GM18868 (cell line): Measurements from ENCODE around the gene PLA2G2A.

ENCODE experiments used
- ATAC-seq: cut with Tn5 transposase; IDR thresholded peaks from one replicate; pipeline ENCODE4 v1.9.1; 2021; ENCODE audit warnings: mild to moderate bottlenecking, moderate library complexity; ENCODE audit not compliant: unreplicated experiment

PLA2G2A gene

DNA sequence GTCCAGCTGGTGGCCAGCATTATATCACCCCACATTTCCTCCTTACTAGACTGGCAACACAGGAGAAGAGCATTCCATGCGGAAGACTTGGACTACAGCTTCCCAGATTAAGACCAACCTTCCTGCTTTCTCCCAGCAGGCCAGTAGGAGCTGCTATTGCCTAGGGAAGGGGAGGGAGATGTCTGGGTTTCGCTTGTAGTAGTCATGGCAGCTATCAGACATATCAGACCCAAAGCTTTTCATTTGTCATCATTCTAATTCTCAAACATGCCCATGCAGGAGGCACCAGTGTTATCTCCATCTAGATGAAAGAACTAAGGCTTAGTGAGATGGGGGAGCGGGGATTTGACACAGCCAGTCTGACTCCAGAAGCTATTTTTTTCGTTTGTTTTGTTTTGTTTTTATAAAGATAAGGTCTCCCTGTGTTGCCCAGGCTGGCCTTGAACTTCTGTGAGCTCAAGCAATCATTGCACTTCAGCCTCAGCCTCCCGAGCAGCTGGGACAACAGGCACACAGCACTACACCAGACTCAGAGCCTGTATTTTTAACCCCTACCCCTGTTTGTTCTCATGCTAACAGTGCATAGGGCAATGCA lies 4.5 kb downstream of the PLA2G2A start:
- no peak for ATAC-seq

DNA sequence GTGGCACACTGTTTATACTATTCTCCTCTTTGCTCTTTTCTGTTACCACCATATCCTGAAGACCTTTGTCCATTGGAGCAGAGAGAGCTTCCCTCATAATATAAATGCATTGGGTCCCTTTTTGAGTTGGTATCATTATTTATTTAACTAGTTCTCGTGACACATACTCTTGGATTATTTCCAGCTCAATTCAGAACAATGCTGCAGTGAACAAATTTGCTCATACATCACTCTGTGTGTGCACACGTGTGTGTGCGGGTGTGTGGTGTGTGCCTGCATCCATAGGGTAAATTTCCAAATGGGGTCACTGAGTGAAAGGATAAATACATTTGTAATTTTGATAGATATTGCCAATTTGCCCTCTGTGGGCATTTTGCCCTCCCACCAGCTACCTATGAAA lies 5.8 kb downstream of the PLA2G2A start:
- no peak for ATAC-seq

- no peak for ATAC-seq
These were observed 7.8 kb downstream of the PLA2G2A start for GRCh38 chr1:19971664-19972063.

DNA sequence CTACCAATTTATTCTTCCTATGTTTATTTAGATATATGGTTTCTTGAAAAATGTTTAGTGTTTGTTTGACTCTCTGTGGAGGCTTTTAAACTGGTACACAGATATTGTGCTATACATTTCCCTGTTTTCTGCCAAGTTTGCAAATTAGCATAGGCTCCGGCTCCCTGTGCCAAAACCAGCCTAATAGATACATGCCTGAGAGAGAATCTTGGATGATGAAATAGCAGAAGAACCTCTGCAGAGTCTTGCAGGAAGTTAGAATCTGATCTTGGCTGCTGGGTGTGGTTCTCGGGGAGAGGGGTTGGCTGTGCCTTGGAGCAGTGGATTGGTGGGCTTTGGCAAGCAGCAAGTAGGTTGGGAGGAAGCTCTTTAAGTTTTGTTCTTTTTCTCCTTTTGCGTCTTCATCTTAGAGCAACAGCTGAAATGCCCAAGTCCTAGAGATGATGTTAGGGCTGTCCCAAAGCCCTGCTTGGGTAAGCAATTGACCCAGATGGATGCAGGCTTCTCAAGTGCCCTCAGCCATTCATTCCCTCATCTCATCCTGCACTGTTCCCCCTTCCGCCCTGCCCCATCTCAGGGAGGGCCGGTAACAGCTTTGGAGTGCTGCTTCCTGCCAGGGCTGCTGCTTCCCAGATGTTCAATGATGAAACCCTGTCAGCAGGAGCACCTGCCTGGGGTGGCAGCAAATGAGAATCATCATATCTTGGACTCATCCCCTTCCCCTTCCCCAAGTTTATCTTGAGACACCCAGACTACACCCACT lies 9.3 kb downstream of the PLA2G2A start:
- ATAC-seq, result no peak

DNA sequence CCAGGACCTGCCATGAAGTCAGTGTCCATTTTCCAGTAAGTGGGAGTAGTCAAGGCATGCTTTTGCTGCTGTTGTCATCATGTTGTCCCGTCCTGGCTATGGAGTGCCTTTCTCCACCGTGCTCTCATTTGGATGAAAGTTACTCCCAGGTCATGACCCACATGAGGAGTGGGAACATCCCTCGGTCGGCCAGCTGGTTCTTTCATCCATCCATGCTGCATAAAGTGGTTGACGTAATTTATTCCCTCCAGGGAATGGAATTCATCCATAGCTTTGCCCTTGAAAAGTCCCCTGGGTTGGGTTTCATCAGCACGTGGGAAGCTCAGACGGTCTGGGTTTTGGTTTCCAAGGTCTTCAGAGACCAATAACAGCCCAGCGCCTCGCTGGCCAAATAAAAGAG lies 11.6 kb downstream of the PLA2G2A start:
- no peak for ATAC-seq

DNA sequence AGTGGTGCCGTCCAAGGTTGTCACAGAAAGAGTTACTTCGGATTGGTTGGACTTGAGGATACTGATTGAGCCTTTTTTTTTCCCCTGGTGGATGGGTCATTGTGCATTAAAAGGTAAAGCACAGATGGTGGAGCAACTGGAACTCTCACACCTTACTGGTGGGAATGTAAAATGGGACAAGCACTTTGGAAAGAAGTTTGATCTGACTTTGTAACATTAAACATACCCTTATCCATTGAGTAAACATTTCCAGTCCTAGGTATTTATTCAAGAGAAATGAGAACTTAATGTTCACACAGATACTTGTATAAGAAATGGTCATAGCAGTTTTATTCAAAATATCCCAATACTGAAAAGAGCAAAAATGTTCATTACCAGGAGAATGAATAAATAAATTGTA lies 14.9 kb downstream of the PLA2G2A start:
- no peak for ATAC-seq

DNA sequence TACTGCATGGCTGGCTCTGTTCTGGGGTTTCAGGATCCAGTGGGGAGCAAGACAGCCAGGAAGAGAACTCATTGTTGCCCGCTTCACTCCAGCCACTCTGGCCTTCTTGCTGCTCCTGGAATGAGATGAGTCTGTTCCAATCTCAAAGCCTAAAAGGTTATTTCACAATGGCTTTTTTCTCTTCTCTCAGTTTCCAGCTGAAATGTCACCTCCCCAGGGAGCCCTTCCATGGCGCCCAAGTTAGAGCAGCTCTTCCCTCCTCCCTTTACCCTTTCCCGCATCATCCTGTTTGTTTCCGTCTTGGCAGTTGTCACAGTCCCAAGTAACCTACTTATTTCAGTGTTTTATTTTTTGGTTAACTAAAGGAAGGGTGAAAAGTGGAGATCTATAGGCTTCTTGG lies 15.8 kb downstream of the PLA2G2A start:
- ATAC-seq, result no peak

- no peak for ATAC-seq
These were observed 18.8 kb downstream of the PLA2G2A start for GRCh38 chr1:19960591-19960990.

DNA sequence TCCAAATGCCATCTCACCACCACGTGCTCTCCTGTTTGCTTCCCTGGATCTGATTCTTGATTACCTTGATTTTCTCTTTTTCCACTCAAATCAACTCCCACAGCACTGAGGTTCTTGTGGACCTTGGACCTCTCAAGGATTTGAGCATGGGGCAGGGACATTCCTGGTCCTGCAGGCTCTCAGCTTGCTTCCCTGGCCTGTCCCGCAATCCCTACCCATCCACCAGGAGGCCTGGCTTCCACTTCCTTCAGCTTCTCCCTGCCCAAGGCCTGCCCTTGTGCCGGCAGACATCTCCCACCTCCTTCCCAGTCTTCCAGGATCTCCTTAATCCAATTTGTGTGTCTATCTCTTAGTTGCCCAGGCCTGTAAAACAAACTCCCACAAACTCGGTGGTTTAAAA lies 21.6 kb downstream of the PLA2G2A start:
- no peak for ATAC-seq

GRCh38 chr1:19955534-19956170 lies 23.8 kb downstream of the PLA2G2A start:
- ATAC-seq, result no peak

DNA sequence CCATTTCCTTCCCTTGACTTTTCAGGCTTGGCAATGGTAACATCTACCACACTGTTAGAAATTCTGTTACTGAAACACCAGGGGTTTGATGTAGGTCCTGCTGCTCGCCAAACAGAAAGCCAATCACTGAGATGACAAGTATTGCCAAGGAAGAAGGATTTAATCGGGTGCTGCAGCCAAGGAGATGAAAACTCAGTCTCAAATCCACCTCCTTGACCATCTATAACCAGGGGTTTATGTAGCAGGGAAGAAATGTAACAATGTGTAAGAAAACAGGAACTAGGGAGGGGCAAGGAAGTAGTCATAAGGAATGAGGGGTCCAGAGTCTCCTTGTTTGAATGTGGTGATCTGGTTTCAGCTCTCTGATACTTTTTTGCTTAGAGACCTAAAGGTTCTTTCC lies 25.4 kb downstream of the PLA2G2A start:
- ATAC-seq, result no peak

DNA sequence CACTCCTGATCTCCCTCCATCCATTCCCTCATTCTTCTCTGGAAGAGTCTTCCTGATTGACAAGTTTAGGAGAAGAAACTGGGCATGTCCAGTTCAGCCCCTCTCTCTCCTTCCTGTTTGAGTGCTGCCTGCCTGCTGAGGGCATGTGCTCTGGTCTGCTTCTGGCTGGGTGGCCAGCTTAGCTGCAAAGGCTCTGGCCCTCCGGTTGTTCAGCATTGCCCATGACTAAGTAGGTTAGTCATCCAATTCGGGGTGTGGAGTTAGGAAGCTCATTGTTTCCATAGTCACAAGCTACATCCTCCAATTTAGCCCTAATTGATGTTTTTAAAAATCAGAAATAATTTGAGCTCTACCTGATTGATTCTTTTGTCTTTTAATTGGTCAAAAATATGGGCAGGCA lies 30.4 kb downstream of the PLA2G2A start:
- no peak for ATAC-seq

DNA sequence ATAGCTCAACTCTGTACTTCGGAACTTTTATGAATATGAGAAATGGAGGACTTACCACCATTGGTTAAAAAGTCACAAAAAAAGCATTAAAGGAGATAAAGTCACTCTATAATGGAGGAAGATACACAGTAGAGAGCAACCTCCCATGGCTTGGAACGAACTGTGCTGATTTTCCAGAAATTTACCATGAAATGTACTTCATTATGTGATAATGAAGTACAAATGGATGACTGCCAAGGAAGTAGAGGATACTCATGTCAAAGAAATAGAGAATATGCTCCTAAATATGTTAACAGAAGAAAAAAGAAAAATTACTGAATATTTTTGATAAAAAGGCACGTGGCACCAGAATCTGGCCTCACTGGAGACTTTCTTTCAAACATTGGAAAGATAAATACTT lies 32.4 kb downstream of the PLA2G2A start:
- no peak for ATAC-seq

GRCh38 chr1:19946331-19946751 lies 33.1 kb downstream of the PLA2G2A start:
- no peak for ATAC-seq

DNA sequence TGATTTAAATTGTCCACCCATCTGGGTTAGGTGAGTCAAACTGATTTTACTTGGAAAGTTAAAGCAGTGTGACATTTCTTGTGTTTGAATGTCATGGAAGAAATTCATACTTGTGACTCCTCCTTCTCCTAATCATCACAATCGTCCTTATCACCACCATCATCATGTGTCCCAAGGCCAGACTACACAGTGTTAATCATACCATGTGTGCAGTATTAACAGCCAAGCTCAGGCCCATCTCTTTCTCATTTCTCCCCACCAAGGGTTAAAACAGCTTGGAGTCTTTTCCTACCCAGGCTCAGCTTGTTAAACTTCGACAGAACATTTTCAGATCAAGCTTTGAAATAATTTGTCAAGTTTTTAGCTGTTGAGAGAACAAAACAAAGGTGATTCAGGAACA lies 33.5 kb downstream of the PLA2G2A start:
- ATAC-seq, result no peak

DNA sequence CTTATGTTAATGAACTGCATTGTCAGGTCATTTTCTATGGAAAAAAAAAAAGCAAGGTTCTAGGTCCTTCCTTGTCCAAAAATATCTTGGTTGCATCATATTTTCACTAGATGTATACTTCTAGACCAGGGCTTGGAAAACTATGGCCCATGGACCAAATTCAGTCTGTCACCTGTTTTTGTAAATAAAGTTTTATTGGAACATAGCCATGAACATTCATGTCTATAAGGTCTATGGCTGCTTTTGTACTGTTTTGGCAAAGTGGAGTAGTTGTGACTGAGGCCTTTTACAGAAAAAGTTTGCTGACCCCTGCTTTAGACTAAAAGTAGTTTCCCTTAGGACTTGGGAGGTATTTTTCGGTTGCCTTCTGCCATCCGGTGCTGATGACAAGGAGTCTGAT lies 36.8 kb downstream of the PLA2G2A start:
- no peak for ATAC-seq

- ATAC-seq, result no peak
These were observed 37.3 kb downstream of the PLA2G2A start for GRCh38 chr1:19942088-19942487.

DNA sequence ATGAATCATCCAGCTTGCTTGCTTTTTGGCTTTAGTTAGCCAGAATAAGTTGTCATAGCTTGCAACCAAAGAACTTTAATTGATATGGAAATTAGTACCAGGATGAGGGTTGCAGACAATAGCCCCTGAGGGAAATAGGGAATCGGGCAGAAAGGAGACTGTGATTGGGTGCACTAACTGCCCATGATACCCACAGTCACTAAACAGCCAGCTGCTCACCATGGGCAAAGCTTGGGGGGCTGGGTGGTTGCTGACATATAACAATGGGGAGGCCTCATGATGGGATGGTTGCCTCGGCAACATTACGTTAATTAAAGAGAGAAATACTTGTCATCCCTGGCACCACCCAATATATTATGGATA lies 38.2 kb downstream of the PLA2G2A start:
- no peak for ATAC-seq

- no peak for ATAC-seq
These were observed 38.8 kb downstream of the PLA2G2A start for GRCh38 chr1:19940486-19941205.

DNA sequence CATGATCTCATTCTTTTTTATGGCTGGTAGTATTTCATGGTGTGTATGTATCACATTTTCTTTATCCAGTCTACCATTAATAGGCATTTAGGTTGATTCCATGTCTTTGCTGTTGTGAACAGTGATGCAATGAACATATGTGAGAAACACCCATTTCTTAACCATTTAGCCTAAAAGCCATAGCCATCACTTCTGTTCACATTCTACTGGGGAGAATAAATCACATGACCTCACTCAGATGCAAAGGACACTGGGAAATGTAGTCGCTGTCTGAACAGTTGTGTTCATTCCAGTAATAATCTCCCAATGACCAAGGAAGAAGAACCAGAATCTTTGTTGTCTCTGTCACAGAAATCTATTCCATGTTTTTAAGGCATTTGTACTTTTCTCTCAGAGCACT lies 40.9 kb downstream of the PLA2G2A start:
- ATAC-seq, result no peak

- no peak for ATAC-seq
These were observed 43.2 kb downstream of the PLA2G2A start for GRCh38 chr1:19936061-19936750.
